Thyroid gland (tissue), 4 donors: ENCODE results near the gene GRIN2A.

Experiments
- CTCF ChIP-seq, 6 experiments: fragments of 200-600 bp in 3 of 6; fragments of 450-650 bp in 3 of 6; sonication (generic) in 3 of 6; IDR thresholded peaks; one replicate each; pipeline ENCODE4 v1.5.1; 2016 to 2019; ENCODE audit warnings: antibody characterized with exemption in 6 of 6, mild to moderate bottlenecking in 2 of 6, inconsistent platforms in 1 of 6, moderate library complexity in 1 of 6
- POLR2A ChIP-seq, 2 donors: fragments of 450-650 bp; IDR thresholded peaks; one replicate each; pipeline ENCODE4 v1.6.1; 2017; ENCODE audit warnings: antibody characterized with exemption in 2 of 2, mild to moderate bottlenecking in 2 of 2, moderate library complexity in 1 of 2

DNA sequence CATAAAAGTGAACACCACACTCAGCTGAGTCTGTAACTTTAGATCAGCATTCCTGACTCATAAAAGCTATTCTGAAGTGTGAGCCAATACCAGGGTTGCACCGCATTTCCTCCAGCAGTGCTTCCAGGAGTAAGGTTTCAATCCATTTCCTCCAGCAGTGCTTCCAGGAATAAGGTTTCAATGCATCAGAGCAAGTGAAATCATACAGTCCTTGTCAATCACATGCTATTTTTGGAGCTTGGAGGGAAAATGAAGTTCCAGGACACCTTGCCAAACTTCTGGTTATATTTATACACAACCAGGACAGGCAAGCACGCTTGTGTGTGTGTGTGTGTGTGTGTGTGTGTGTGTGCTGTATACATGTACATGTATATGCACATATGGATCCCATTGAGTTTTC, 327.6 kb downstream of the GRIN2A start:
- TF ChIP-seq CTCF (IDR thresholded peaks at IDR 0.05) (no peak), POLR2A (IDR thresholded peaks at IDR 0.05) (no peak)
